Ureter (tissue), 1 donor: Measurements from ENCODE around the gene RNF212. TPM values are rescaled to one million over a fixed set of nuclear protein-coding genes. Genes with fewer than 3 reads are reported as not detected.

ENCODE experiments used
- DNase-seq: peaks from one replicate; pipeline ENCODE4 v3.0.0-alpha.2; 2020; ENCODE audit warnings: low spot score
- total RNA-seq: library from RNA; stranded (reverse); gene quantifications from one replicate; pipeline ENCODE4 v1.2.4, GENCODE V29; 2023
- donor health status: DM: yes; HTN: yes; CAD: no.

RNF212 gene
- total RNA-seq, 1 donor from 2014 or later = 5.1 TPM

GRCh38 chr4:1036095-1036494 is 77.3 kb downstream of the RNF212 start:
- DNase-seq = no peak

GRCh38 chr4:1035510-1035909 is 77.9 kb downstream of the RNF212 start:
- no peak for DNase-seq

GRCh38 chr4:1033840-1034551 is 79.4 kb downstream of the RNF212 start:
- no peak for DNase-seq

DNA sequence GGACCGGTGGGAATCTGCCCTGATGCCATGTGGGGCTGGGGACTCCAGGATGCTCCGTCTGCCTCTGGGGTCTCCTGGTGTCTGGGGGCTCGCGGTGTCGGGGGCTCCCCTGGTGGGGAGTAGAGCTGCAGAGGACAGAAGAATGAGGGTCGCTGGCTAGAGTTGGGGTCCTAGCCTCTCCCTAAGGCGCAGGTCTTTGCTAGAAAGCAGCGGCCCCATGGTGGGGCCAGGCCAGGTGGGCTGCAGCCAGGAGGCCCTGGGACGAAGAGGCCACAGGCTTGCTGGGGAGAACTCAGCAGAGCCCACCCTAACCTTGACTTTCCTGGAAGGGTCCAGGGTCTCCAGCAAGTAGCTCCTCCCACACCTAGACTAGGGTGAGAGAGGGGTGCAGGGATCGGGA is 80.5 kb downstream of the RNF212 start:
- DNase-seq = no peak

DNA sequence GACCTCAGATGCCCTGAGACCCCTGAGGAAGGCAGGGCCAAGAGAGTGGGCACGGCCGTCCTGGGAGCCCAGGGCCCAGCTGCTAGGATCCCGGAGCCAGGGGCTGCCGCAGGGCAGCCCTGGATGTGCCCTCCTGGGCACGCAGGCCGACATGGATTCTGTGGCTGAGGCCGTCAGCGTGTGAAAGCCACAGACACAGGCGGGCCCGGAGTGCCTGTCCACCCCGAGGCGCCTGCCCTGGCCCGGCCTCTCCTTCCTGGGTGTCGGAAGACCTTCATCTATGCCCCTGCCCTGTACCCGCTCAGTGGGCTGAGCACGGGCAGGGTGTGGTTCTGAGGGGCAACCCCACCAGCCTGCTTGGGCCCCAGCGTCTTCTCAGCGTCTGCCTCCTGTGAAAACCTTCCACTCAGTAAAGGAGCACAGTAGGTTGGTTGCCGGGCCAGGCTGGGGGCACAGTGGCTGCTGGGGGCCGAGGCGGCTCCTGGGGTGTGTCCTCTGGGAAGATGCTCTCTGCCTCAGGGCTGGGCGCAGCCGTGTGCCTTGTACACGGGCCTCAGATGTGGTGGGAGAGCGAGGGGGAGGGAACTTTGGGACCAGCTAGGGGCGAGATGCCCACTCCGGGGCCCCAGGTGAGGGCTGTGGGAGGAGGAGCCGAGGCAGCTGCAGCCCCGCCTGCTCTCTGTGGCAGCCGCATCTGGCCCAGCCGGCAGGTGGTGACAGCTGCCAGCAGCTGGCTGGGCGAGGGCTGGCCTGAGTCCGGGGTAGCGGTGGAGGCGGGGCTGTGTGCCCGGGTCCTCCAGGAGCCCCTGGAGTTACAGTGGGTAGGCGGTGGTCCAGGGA is 81.2 kb downstream of the RNF212 start:
- no peak for DNase-seq

GRCh38 chr4:1031346-1031745 is 82.0 kb downstream of the RNF212 start:
- DNase-seq = no peak

- no peak for DNase-seq
Measured at GRCh38 chr4:1030559-1030958, 82.8 kb downstream of the RNF212 start.

- no peak for DNase-seq
Measured at GRCh38 chr4:1030031-1030430, 83.3 kb downstream of the RNF212 start.

DNA sequence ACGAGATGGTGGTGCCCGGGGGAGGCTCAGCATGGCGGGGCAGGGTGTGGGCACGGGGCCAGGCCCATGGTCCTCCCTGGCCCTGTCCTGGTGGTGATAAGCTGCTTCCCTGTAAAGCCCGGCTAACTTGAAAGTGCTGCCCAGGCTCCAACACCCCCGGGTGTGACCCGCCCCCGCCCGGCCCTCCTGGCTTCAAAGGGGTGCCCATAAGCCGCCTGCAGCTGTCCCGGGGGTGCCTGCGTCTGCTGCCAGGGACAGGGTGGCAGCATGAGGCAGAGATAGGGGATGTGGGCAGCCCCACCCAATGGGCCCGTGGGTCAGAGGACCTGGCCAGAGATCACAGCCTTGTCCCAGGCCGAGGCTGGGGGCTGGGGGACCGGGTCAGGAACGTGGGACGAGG is 83.8 kb downstream of the RNF212 start:
- DNase-seq = no peak

- no peak for DNase-seq
Measured at GRCh38 chr4:1028574-1029220, 84.7 kb downstream of the RNF212 start.

DNA sequence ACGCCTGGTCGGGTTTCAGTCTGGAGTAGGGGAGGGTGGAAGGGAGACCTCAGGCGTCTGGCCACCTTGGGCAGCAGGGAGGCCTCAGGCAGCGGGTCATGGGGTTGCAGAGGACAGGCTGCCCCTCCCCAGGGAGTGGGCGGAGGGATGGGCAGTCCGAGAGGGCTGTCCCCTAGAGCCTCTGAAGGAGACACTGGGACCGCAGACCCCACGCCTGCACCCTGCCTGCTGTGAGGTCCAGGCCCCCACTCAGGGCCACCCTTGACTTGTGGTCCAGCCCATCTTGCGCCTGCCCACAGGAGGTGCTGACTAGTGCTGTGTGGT is 85.5 kb downstream of the RNF212 start:
- DNase-seq = no peak

DNA sequence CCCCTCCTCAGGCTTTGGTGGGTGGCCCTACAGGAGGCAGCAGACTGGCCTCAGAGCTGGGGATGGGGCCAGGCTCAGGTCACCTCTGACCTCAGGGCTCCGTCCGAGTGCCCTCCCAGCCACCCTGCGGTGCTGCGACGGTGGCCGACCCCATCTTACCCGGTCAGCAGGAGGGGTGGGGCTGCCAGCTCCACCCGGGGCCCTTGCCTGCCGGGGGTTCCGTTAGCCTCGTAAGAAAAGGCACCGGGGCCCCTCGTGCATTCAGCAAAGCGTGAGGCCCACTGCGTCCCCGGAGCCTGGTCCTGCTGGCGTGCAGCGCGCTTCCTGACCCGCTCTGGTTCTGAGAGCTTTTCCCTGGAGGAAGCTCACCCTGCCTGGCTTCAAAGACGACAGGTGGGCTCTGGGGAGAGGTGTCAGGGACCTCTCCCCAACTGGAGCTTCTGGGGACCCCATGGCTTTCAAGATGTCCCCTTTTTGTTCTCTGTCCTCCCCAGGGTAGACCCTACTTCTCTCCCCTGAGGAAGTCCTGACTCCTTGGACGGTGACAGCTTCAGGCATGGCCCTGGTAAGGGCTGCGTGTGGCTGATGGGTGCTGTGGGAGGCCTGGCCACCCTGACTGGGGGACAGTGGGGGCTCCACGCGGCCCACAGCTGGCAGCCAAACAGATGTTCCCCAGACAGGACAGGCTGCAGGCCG is 86.0 kb downstream of the RNF212 start:
- DNase-seq = no peak

- DNase-seq = no peak
Measured at GRCh38 chr4:1026115-1026514, 87.2 kb downstream of the RNF212 start.

DNA sequence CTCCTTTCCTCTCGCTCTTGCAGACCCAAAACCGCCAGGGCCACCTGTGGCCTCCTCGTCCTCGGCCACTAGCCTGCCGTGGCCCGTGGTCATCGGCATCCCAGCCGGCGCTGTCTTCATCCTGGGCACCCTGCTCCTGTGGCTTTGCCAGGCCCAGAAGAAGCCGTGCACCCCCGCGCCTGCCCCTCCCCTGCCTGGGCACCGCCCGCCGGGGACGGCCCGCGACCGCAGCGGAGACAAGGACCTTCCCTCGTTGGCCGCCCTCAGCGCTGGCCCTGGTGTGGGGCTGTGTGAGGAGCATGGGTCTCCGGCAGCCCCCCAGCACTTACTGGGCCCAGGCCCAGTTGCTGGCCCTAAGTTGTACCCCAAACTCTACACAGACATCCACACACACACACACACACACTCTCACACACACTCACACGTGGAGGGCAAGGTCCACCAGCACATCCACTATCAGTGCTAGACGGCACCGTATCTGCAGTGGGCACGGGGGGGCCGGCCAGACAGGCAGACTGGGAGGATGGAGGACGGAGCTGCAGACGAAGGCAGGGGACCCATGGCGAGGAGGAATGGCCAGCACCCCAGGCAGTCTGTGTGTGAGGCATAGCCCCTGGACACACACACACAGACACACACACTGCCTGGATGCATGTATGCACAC is 88.3 kb downstream of the RNF212 start:
- DNase-seq = no peak

DNA sequence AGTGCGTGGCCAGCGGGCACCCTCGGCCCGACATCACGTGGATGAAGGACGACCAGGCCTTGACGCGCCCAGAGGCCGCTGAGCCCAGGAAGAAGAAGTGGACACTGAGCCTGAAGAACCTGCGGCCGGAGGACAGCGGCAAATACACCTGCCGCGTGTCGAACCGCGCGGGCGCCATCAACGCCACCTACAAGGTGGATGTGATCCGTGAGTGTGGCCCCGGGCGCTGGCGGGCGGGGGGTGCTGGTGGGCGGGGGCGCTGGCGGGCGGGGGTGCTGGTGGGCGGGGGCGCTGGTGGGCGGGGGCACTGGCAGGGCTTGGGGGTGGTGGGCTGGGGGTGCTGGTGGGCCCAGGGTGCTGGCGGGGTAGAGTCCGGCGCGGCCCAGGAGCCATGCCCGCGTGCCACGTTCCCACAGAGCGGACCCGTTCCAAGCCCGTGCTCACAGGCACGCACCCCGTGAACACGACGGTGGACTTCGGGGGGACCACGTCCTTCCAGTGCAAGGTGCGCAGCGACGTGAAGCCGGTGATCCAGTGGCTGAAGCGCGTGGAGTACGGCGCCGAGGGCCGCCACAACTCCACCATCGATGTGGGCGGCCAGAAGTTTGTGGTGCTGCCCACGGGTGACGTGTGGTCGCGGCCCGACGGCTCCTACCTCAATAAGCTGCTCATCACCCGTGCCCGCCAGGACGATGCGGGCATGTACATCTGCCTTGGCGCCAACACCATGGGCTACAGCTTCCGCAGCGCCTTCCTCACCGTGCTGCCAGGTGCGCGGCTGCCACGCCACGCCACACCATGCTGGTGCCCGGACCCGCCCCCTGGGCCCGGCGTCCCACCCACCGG is 89.2 kb downstream of the RNF212 start:
- no peak for DNase-seq

- no peak for DNase-seq
Measured at GRCh38 chr4:1023075-1023640, 90.2 kb downstream of the RNF212 start.

DNA sequence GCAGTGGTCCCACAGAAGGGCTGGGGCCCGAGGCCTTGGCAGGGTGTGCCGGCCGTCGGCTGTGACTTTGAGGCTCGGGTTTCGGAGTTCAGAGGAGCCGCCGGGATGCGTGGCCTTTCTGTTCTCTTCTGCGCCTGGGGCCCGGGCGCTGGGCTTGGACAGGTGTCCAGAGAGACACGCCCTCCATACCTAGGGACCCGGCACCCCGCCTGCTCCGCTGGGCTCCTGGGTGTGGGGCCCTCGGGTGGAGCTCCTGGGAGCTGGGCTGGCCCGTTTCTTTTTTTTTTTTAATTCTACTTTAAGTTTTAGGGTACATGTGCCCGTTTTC is 90.7 kb downstream of the RNF212 start:
- no peak for DNase-seq

GRCh38 chr4:1022051-1022738 is 91.2 kb downstream of the RNF212 start:
- no peak for DNase-seq
